GM12878 (cell line): Measurements from ENCODE around the gene CCNY. TPM values are rescaled to one million over a fixed set of nuclear protein-coding genes. Genes with fewer than 3 reads are reported as not detected.

Experiments used
- CHD4 ChIP-seq: fragments of 200-600 bp; sonication (generic); IDR thresholded peaks from 2 replicates; pipeline ENCODE4 v1.6.1; 2016; ENCODE audit warnings: mild to moderate bottlenecking
- HSF1 ChIP-seq: fragments of 150-350 bp; IDR thresholded peaks from 2 replicates; pipeline ENCODE4 v1.6.1; 2014; ENCODE audit warnings: mild to moderate bottlenecking, low read depth, low read length
- IRF5 ChIP-seq: fragments of 450-650 bp; IDR thresholded peaks from 2 replicates; pipeline ENCODE4 v1.6.1; 2017; ENCODE audit warnings: borderline replicate concordance
- MYC ChIP-seq: IDR thresholded peaks from 2 replicates; pipeline ENCODE4 v1.6.1; 2011; ENCODE audit warnings: mild to moderate bottlenecking, low read length, moderate library complexity, inconsistent platforms; ENCODE audit not compliant: insufficient read depth, insufficient replicate concordance, insufficient read length, severe bottlenecking
- NFIC ChIP-seq: IDR thresholded peaks from 2 replicates; pipeline ENCODE4 v1.6.1; 2012; ENCODE audit warnings: low read depth, mild to moderate bottlenecking, inconsistent platforms, low read length, moderate library complexity
- ZBTB4 ChIP-seq: fragments of 450-650 bp; formaldehyde crosslinking; IDR thresholded peaks from 2 replicates; pipeline ENCODE4 v1.4.0; 2022; ENCODE audit warnings: mild to moderate bottlenecking, moderate library complexity
- polyA plus RNA-seq, 11 experiments: library from polyadenylated mRNA; depleted of rRNA in 4 of 11; unstranded in 6 of 11; stranded (reverse) in 5 of 11; fragments of >200 nt; fragmentation: Nextera tagmentation in 4 of 11; fragmentation: Illumina TruSeq in 1 of 11; extraction: Ambion mirVana in 4 of 11; extraction: Trizol in 1 of 11; gene quantifications; 1 replicate in 1 of 11; 2 replicates in 10 of 11; pipeline versions ENCODE4 v1.2.1 to v1.2.3, GENCODE V29; 2011 to 2016; ENCODE audit warnings: inconsistent platforms in 2 of 11, missing spikeins in 2 of 11, low read depth in 1 of 11
- total RNA-seq, 4 experiments: library from RNA; depleted of rRNA in 3 of 4; stranded (reverse); fragments of >200 nt in 3 of 4; fragmentation: Illumina TruSeq in 1 of 4; extraction: Trizol in 1 of 4; gene quantifications; 2 replicates each; pipeline versions ENCODE4 v1.2.1 to v1.2.3, GENCODE V29; 2013 to 2021

CCNY gene
- total and polyA plus RNA-seq, 10 of the 15 experiments (the other 5 are each of a cell fraction or from before 2014, with no cell fraction given) = 3.6 to 50.0 (median 26.1) TPM

- TF ChIP-seq HSF1 (no peak), IRF5 (no peak), ZBTB4 (CRISPR knock-in tag) (no peak), CHD4 (no peak), MYC (no peak), NFIC (no peak)
Measured at GRCh38 chr10:35462491-35462934, 126.2 kb downstream of the CCNY start (continued).
